Myocyte (in vitro differentiated cells): ENCODE results near the gene ATE1. TPM values are rescaled to one million over a fixed set of nuclear protein-coding genes. Genes with fewer than 3 reads are reported as not detected.
"Not testable (repeated sequence)": the region's sequence is repeated elsewhere in the genome, so short reads cannot be mapped to it uniquely, and the experiment has no call there.

Source experiments
- DNase-seq: peaks from one replicate; pipeline ENCODE4 v3.0.0-alpha.2; 2012; ENCODE audit warnings: low read depth
- polyA plus RNA-seq: library from polyadenylated mRNA; unstranded; fragments of >200 nt; gene quantifications from one replicate; pipeline ENCODE4 v1.2.1, GENCODE V29; 2012; ENCODE audit warnings: missing spikeins
- total RNA-seq: library from RNA; depleted of rRNA; stranded (reverse); fragments of >200 nt; gene quantifications from 2 replicates; pipeline ENCODE4 v1.2.3, GENCODE V29; 2014

ATE1 gene
- total RNA-seq, result 31.5 and 35.6 TPM in 2 replicates
- polyA plus RNA-seq, result 9.8 TPM

GRCh38 chr10:121927841-121928527 is at the start of gene ATE1:
TSS of gene ATE1 (minus strand) at chr10:121928031. CDS start at chr10:121927949, 82 bp downstream.
- peak; percentile 95 for DNase-seq

- DNase-seq, result no peak
These were observed 48.8 kb upstream of the ATE1 start for GRCh38 chr10:121976607-121977006.

GRCh38 chr10:121975295-121976086 is 47.7 kb upstream of the ATE1 start:
- DNase-seq, result no peak

- peak; percentile 79 for DNase-seq
These were observed 46.9 kb upstream of the ATE1 start, which contains the start of gene NSMCE4A for GRCh38 chr10:121974535-121975294. TSS of gene NSMCE4A (minus strand) at chr10:121975217. CDS start at chr10:121975165, 52 bp downstream.

- no peak for DNase-seq
These were observed 46.2 kb upstream of the ATE1 start for GRCh38 chr10:121974019-121974534.

- not testable (repeated sequence) for DNase-seq
These were observed 41.3 kb upstream of the ATE1 start for GRCh38 chr10:121969086-121969485.

GRCh38 chr10:121965996-121966395 is 38.2 kb upstream of the ATE1 start:
- DNase-seq, result no peak

GRCh38 chr10:121961456-121961855 is 33.6 kb upstream of the ATE1 start:
- DNase-seq, result no peak

- no peak for DNase-seq
These were observed 31.8 kb upstream of the ATE1 start for GRCh38 chr10:121959671-121960070.

GRCh38 chr10:121956111-121957061 is 28.6 kb upstream of the ATE1 start:
- DNase-seq, result no peak

- DNase-seq, result peak; percentile 58
These were observed 24.4 kb upstream of the ATE1 start for GRCh38 chr10:121952226-121952625.

- DNase-seq, result no peak
These were observed 21.6 kb upstream of the ATE1 start for GRCh38 chr10:121949451-121949850.

- DNase-seq, result no peak
These were observed 21.2 kb upstream of the ATE1 start for GRCh38 chr10:121949049-121949448.

- no peak for DNase-seq
These were observed 19.8 kb upstream of the ATE1 start for GRCh38 chr10:121947343-121948330.

- peak; percentile 46 for DNase-seq
These were observed 15.1 kb upstream of the ATE1 start for GRCh38 chr10:121942749-121943416.

- no peak for DNase-seq
These were observed 13.7 kb upstream of the ATE1 start for GRCh38 chr10:121941532-121941931.

GRCh38 chr10:121936295-121936694 is 8.5 kb upstream of the ATE1 start:
- DNase-seq, result no peak

GRCh38 chr10:121935702-121936101 is 7.9 kb upstream of the ATE1 start:
- DNase-seq, result no peak
